Measurements from ENCODE around the gene INPP4B.

The INPP4B gene

DNA sequence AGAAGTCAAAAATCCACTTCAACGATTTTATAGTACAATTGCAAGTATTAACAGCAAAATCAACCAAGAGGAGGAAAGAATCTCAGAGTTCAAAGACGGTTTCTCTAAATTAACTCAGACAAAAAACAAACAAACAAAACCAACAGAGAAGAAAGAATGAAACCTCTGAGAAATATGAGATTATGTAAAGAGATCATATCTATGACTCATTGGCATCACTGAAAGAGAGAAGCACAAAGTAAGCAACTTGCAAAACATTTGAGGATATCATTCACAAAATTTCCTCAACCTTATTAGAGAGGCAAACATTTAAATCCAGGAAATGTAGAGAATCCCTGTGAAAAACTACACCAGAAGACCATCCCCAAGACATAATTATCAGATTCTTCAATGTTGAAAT lies 370.4 kb downstream of the INPP4B start:
- TF ChIP-seq, protein P1, sequence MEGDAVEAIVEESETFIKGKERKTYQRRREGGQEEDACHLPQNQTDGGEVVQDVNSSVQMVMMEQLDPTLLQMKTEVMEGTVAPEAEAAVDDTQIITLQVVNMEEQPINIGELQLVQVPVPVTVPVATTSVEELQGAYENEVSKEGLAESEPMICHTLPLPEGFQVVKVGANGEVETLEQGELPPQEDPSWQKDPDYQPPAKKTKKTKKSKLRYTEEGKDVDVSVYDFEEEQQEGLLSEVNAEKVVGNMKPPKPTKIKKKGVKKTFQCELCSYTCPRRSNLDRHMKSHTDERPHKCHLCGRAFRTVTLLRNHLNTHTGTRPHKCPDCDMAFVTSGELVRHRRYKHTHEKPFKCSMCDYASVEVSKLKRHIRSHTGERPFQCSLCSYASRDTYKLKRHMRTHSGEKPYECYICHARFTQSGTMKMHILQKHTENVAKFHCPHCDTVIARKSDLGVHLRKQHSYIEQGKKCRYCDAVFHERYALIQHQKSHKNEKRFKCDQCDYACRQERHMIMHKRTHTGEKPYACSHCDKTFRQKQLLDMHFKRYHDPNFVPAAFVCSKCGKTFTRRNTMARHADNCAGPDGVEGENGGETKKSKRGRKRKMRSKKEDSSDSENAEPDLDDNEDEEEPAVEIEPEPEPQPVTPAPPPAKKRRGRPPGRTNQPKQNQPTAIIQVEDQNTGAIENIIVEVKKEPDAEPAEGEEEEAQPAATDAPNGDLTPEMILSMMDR (IDR thresholded peaks at IDR 0.05; ENCODE audit: insufficient read depth, low read depth, low read length, missing control alignments) = no peak
- peak; percentile 77 for DNase-seq (ENCODE audit: low read depth)
- no peak overlapping the region for H3K4me3 ChIP-seq (ENCODE audit: low read length)

DNA sequence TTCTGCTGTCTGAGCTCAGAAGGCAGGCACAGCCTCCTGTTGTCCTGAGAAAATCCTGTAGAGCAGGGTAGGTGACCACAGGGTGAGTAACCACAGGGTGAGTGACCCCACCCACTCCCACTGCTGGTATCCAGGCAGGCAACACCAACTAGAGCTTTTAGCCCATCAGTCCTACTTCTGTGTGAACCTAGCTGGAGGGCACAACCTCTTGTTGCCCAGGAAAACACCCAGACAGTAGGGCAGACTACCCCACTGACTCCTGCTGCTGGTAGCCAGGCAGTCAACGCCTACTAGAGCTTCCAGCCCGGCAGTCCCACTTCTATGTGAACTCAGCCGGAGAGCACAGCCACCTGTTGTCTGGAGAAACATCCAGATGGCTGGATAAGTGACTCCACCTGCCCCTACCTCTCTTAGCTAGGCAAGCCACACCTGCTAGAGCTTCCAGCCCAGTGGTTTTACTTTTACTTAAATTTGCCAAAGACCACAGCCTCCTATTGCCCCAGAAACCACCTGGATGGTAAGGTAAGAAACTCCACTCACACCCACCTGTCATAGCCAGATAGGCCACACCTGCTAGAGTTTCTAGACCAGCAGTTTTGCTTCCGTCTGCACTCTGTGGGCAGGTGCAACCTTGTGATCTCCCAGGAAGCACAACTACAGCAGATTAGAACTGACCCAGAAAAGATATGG lies 371.6 kb downstream of the INPP4B start:
- no peak overlapping the region for H3K4me3 ChIP-seq (ENCODE audit: low read length)
- DNase-seq (ENCODE audit: low read depth) = peak; percentile 93
- TF ChIP-seq, protein P1 (IDR thresholded peaks at IDR 0.05; ENCODE audit: insufficient read depth, low read depth, low read length, missing control alignments) = no peak

DNA sequence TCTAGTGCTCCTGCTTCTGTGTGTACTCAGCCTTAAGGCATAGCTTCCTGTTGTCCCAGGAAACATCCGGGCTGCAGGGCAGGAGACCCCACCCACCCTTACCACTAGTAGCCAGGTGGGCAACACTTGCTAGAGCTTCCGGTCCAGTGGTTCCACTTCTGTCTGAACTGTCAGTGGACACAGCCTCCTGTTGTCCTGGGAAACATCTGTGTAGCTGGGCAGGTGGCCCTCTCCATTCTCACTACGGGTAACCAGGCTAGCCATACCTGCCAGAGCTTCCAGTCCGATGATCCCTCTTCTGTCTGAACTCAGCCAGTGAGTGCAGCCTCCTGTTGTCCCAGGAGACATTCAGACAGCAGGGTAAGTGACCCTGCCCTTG lies 372.2 kb downstream of the INPP4B start:
- no peak overlapping the region for H3K4me3 ChIP-seq (ENCODE audit: low read length)
- TF ChIP-seq, protein P1 (IDR thresholded peaks at IDR 0.05; ENCODE audit: insufficient read depth, low read depth, low read length, missing control alignments) = no peak
- DNase-seq (ENCODE audit: low read depth) = no peak

DNA sequence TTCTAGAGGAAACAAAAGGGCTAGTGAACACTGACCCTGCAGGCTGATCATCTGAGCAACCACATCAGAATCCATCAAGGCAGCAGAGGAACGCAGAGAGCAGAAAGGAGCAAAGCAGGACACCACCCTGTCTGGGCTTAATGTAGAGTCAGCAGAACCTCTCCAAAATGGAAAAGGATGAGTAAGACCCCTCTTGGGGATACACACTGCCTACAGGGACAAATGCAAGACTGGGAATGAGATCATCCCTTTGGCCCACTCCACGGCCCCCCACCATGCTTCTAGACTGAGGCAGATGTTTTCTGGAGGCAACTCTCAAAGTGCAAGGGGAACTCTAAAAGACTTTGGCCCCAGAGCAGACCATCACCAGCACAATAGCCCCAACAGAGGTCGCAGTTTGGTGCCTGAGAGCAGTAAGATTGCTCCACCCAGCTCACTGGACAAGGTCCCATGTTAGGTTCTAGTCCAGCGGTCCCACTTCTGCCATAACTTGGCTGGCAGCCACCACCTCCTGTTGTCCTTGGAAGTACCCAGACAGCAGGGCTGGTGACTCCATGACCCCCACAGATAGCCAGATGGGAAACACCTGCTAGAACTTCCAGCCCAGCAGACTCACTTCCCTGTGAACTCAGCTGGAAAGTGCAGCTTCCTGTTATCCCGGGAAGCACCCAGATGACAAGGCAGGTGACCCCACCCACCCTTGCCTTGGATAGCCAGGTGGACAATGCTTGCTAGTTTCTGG lies 372.7 kb downstream of the INPP4B start:
- TF ChIP-seq, protein P1 (IDR thresholded peaks at IDR 0.05; ENCODE audit: insufficient read depth, low read depth, low read length, missing control alignments) = no peak

DNA sequence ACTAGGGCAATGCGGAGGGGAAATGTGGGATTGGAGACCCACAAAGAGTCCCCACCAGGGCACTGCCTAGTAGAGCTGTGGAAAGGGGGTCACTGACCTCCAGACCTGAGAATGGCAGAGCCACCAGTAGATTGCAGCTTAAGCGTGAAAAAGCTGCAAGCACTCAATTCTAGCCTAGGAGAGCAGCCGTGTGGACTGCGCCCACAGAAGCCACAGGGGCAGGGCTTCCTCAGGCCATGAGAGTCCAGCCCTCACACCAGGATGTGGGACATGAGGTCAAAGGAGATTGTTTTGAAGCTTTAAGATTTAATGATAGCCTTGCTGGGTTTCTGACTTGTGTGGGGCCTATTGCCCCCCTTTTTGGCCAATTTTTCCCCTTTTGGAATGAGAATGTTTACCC lies 379.0 kb downstream of the INPP4B start:
- TF ChIP-seq, protein P1 (IDR thresholded peaks at IDR 0.05; ENCODE audit: insufficient read depth, low read depth, low read length, missing control alignments) = no peak
- DNase-seq (ENCODE audit: low read depth) = no peak
- no peak overlapping the region for H3K4me3 ChIP-seq (ENCODE audit: low read length)

More for the DNA sequence above, 372.7 kb downstream of the INPP4B start:
- H3K4me3 ChIP-seq (ENCODE audit: low read length) = no peak overlapping the region
- DNase-seq (ENCODE audit: low read depth) = peak; percentile 46

DNA sequence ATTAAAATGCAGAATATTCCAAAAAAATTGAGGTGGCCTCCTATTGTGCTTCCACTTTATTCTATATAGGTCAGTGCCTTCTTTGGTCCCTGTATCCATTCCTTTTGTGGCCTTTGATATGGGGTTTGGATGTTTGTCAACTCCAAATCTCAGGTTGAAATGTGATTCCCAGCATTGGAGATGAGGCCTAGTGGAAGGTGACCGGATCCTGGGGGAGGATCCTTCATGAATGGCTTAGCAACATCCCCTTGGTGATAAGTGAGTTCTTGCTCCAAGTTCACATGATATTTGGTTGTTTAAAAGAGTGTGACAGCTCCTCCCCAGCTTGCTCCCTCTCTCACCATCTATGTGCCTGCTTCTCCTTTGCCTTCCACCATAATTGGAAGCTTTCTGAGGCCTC lies 380.6 kb downstream of the INPP4B start:
- no peak for DNase-seq (ENCODE audit: low read depth)
- no peak overlapping the region for H3K4me3 ChIP-seq (ENCODE audit: low read length)
- TF ChIP-seq, protein P1 (IDR thresholded peaks at IDR 0.05; ENCODE audit: insufficient read depth, low read depth, low read length, missing control alignments) = no peak
